ENCODE results near the gene ELF1. TPM values are rescaled to one million over a fixed set of nuclear protein-coding genes. Genes with fewer than 3 reads are reported as not detected.

Gene ELF1
- total and polyA plus RNA-seq, 2 of the 8 experiments (the other 6 are each of a cell fraction or from before 2014, with no cell fraction given) = 5.6 to 18.2 TPM

DNA sequence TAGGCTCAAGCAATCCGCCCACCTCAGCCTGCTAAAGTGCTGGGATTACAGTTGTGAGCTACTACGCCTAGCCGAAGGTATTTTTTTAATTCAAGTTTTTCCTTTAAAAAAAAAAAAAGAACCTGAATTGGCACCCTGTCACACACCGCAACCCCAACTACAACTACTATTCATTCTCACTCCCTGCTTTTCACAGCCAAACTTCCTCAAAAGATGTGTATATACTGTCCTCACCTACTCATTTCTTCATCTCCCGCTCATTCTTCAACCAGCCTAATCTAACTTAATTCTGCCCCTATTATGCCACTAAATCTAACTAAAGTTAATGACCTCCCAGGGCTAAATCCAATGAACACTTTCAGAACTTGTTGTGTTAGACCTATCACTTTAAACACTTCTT lies 29.5 kb upstream of the ELF1 start:
- Histone ChIP-seq H2BK20ac (ENCODE audit: low read length) (no peak overlapping the region), H3K27me3 (replicated peaks in 1 of 4; ENCODE audit: control insufficient read depth in 3 of 4, extremely low read depth in 1 of 4, insufficient read depth in 3 of 4, low read length in 3 of 4) (no peaks in the 10 kb centered on the region), H2BK5ac (ENCODE audit: low read depth, low read length) (no peak overlapping the region), H2BK15ac (ENCODE audit: low read length) (no peak overlapping the region), H3K9ac (replicated peaks in 1 of 4; ENCODE audit: extremely low read depth in 1 of 4, low read depth in 3 of 4, low read length in 3 of 4) (no peak overlapping the region), H3K27ac (ENCODE audit: low read depth, low read length) (no peak overlapping the region), H4K5ac (ENCODE audit: insufficient read length, low read depth, low read length) (no peak overlapping the region), H3K23ac (ENCODE audit: insufficient read length) (no peak overlapping the region), H3K4me3 (ENCODE audit: extremely low read depth in 1 of 4, insufficient read depth in 2 of 4, low read depth in 3 of 4, low read length in 4 of 4) (no peak overlapping the region), H3K4me1 (replicated peaks in 1 of 4; ENCODE audit: control insufficient read depth in 3 of 4, insufficient read depth in 4 of 4, low read length in 3 of 4) (no peaks in the 10 kb centered on the region), H3K36me3 (ENCODE audit: control insufficient read depth in 2 of 4, insufficient read depth in 4 of 4, low read length in 3 of 4) (no peaks in the 10 kb centered on the region; a peak in 1 of 8 replicates), H3K4ac (replicated peaks; ENCODE audit: insufficient read length, low read depth, low read length) (no peak overlapping the region), H3K18ac (ENCODE audit: extremely low read depth, low read length) (no peak overlapping the region), H3K79me2 (ENCODE audit: control insufficient read depth in 1 of 2, insufficient read depth in 2 of 2, low read length in 2 of 2) (no peaks in the 10 kb centered on the region), H2AFZ (ENCODE audit: low read length) (no peak overlapping the region), H3K56ac (replicated peaks; ENCODE audit: insufficient read length, low read depth, low read length) (no peak overlapping the region), H2BK120ac (replicated peaks; ENCODE audit: low read depth, low read length) (no peak overlapping the region), H2AK5ac (ENCODE audit: low read depth, low read length) (no peak overlapping the region), H4K20me1 (replicated peaks in 1 of 2; ENCODE audit: control insufficient read depth in 1 of 2, insufficient read depth in 2 of 2, low read length in 2 of 2) (no peaks in the 10 kb centered on the region), H3K23me2 (ENCODE audit: low read depth, low read length) (no peaks in the 10 kb centered on the region), H2BK12ac (ENCODE audit: low read depth, low read length) (no peak overlapping the region), H3K4me2 (ENCODE audit: insufficient read depth in 1 of 2, low read depth in 2 of 2, low read length in 2 of 2) (no peak overlapping the region), H4K8ac (ENCODE audit: extremely low read depth, insufficient read depth, low read length) (no peak overlapping the region), H3K9me3 (ENCODE audit: insufficient read depth in 2 of 2, low read depth in 1 of 2, low read length in 1 of 2) (peaks cover 5 to 15% of the 10 kb centered on the region in 2 experiments), H3K14ac (ENCODE audit: insufficient read length) (no peak overlapping the region), H3K79me1 (ENCODE audit: low read depth, low read length) (no peaks in the 10 kb centered on the region), H4K91ac (replicated peaks; ENCODE audit: insufficient read length, low read length) (no peak overlapping the region)
- WGBS, 2 experiments (ENCODE audit: extremely low coverage in 1 of 2, insufficient coverage in 1 of 2, insufficient read length in 1 of 2, insufficient replicate concordance in 2 of 2, low coverage in 1 of 2, low lambda C conversion rate in 2 of 2, missing lambda C conversion rate in 1 of 2) = 90 to 100% methylated on average over 1 to 5 of the region's 5 CpGs
- FAIRE-seq = no peak
- ChIA-PET CTCF (ENCODE audit: partially characterized antibody) (interaction anchor here (0.7 to 1.7 kb wide), 4 partner anchors 11 to 116 kb away, joined by 3 to 6 read pairs (median 4); no protein-coding TSS in a partner anchor), POLR2A (ENCODE audit: partially characterized antibody) (no interaction called here)
- no peak for DNase-seq (ENCODE audit: low read depth in 1 of 2, low spot score in 2 of 2)
- TF ChIP-seq CTBP2 (IDR thresholded peaks at IDR 0.05; ENCODE audit: borderline replicate concordance, insufficient read depth, insufficient read length, low read length) = no peak
- TF ChIP-seq, protein P1, sequence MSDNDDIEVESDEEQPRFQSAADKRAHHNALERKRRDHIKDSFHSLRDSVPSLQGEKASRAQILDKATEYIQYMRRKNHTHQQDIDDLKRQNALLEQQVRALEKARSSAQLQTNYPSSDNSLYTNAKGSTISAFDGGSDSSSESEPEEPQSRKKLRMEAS (IDR thresholded peaks at IDR 0.05) = no peak
- TF ChIP-seq SP2 (IDR thresholded peaks at IDR 0.05; ENCODE audit: low read length) = no peak
- no peak for TF ChIP-seq CREB1 (IDR thresholded peaks at IDR 0.05)
- no peak for TF ChIP-seq CHD1 (IDR thresholded peaks at IDR 0.05; ENCODE audit: low read depth, low read length)
- TF ChIP-seq HDAC2 (IDR thresholded peaks at IDR 0.05; ENCODE audit: borderline replicate concordance in 1 of 2, low read depth in 2 of 2, low read length in 2 of 2) = no peak
- TF ChIP-seq SIN3A (conservative IDR thresholded peaks at IDR 0.05 in 1 of 2, IDR thresholded peaks at IDR 0.05 in 1 of 2; ENCODE audit: low read depth in 1 of 2, low read length in 2 of 2) = no peak
- TF ChIP-seq KDM1A (IDR thresholded peaks at IDR 0.05; ENCODE audit: borderline replicate concordance, low read length) = no peak
- TF ChIP-seq EZH2 (IDR thresholded peaks at IDR 0.05; ENCODE audit: low read depth, low read length, severe bottlenecking) = no peak
- TF ChIP-seq SIX5 (IDR thresholded peaks at IDR 0.05; ENCODE audit: low read depth, low read length) = no peak
- TF ChIP-seq KDM5A (IDR thresholded peaks at IDR 0.05; ENCODE audit: low read length) = no peak
- TF ChIP-seq HDAC6 (IDR thresholded peaks at IDR 0.05; ENCODE audit: low read depth, low read length) = no peak
- no peak for TF ChIP-seq TBP (IDR thresholded peaks at IDR 0.05; ENCODE audit: low read depth, low read length)
- TF ChIP-seq, protein P2, sequence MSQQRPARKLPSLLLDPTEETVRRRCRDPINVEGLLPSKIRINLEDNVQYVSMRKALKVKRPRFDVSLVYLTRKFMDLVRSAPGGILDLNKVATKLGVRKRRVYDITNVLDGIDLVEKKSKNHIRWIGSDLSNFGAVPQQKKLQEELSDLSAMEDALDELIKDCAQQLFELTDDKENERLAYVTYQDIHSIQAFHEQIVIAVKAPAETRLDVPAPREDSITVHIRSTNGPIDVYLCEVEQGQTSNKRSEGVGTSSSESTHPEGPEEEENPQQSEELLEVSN (IDR thresholded peaks at IDR 0.05) = no peak
